HG02938 (cell line): ENCODE measurements around the gene APLP1.
"Not testable (repeated sequence)": the region's sequence is repeated elsewhere in the genome, so short reads cannot be mapped to it uniquely, and the experiment has no call there.

Experiments
- ATAC-seq: cut with Tn5 transposase; IDR thresholded peaks from one replicate; pipeline ENCODE4 v1.9.1; 2021; ENCODE audit warnings: mild to moderate bottlenecking, moderate library complexity; ENCODE audit not compliant: unreplicated experiment

Gene APLP1

DNA sequence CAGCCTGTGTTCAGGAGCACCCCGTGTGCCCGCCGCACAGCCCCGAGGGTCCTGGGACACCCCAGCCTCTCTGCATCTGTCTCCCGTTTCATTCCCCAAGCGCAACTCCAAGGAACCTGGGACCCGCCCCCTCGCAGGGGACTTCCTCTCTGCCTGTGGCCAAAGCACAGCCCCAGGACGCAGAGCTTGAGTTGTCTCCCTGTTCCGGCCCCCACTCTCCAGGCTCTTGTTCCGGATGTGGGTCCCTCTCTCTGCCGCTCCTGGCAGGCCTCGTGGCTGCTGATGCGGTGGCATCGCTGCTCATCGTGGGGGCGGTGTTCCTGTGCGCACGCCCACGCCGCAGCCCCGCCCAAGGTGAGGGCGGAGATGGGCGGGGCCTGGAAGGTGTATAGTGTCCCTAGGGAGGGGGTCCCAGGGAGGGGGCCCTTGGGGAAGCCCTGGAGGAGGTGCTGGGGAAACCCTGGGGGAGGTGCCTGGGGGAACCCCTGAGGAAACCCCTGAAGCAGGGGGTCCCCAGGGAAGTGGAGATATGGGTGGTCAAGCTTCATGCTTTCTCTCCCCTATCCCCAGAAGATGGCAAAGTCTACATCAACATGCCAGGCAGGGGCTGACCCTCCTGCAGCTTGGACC is 35.3 kb downstream of the APLP1 start:
- peak; percentile 38 for ATAC-seq

DNA sequence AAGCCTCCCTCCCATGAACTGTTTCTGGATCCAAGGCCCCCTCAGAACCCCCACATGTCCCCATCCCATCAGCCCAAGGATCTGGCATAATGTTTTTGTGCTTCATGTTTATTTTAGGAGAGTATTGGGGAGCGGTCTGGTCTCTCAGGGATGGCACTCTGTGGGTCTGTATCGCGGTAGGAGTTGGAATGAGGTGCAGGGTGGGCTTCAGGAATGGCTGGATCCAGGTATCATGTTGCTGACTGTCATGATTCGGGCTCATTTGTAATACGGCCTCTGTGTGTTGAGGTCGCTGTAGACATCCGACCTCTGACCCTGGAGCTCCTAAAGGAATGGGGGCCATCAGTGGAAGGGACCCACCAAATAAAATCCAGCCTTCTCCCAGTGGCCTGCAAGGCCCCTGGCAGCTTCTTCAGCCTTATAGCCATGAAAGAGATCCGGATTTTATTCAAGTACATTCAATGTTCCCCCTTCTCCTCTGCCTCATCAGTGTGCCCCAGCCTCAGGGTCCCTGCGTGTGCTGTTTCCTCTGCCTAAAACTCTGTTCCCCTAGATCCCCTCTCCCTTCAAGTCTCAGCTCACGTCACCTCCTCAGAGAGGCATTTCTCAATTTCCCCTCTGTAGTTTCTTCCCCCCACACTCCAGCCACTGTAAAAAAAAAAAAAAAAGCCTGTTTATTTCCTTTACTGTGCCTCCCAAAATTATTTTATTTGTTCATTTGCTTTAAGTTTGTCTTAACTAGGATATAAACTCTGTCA is 36.1 kb downstream of the APLP1 start:
- ATAC-seq: no peak

- ATAC-seq: no peak
Measured at GRCh38 chr19:35905178-35905727, 36.9 kb downstream of the APLP1 start.

- ATAC-seq: no peak
Measured at GRCh38 chr19:35907377-35907745, 39.0 kb downstream of the APLP1 start.

DNA sequence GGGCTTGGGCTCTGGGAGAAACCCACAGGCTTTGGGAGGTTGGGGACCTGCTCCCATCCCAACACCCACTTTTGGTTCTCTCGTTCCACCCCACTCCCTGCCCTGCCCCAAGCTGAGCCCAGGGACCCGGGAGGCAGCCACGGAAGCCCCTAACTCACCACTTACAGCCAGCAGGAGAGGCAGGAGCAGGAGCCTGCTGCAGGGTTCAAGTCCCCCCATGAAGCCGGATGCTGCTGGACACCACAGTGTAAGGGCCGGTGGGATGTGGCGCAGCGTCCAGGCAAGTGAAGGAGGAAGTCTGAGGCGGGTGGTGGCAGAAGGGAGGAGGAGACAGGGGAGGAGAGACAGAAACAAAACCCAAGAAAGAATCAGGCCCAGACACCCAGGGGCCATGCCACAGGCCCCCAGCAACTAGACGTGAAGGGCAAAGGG is 39.7 kb downstream of the APLP1 start, which contains the start of gene TYROBP:
Gene TYROBP (minus strand): TSS at position 286 of the 432 bp plus-strand sequence. CDS start 67 bp downstream, at position 219.
- no peak for ATAC-seq

GRCh38 chr19:35908973-35909683 is 40.8 kb downstream of the APLP1 start:
- ATAC-seq: no peak

GRCh38 chr19:35909684-35910035 is 41.3 kb downstream of the APLP1 start:
- ATAC-seq: no peak

DNA sequence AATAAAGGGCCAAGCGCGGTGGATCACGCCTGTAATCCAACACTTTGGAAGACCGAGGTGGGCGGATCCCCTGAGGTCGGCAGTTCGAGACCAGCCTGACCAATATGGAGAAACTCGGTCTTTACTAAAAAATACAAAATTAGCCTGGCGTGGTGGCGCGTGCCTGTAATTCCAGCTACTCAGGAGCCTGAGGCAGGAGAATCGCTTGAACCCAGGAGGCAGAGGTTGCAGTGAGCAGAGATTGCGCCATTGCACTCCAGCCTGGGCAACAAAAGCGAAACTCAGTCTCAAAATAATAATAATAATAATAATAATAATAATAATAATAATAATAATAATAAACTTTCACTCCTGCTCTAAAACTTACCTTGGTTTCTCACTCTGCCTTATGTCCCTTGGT is 42.0 kb downstream of the APLP1 start:
- not testable (repeated sequence) for ATAC-seq

GRCh38 chr19:35911173-35911572 is 42.8 kb downstream of the APLP1 start:
- no peak for ATAC-seq

DNA sequence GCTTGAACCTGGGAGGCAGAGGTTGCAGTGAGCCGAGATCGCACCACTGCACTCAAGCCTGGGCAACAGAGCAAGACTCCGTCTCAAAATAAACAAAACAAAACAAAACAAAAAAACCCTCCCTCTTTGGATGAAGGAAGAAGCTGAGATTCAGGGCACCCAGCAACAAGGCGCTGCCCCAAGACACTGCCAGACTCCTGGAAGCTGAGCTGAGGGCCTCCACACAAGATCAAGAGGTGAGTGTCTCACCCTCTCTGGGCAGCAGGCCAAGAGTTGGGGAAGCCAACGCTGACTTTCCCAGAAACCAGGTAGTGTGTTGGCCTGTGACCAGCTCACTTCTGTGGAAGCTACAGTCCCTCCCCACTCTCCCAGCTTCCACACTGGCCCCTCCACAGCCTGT is 43.4 kb downstream of the APLP1 start:
- ATAC-seq: no peak

GRCh38 chr19:35913589-35913988 is 45.2 kb downstream of the APLP1 start:
- no peak for ATAC-seq

DNA sequence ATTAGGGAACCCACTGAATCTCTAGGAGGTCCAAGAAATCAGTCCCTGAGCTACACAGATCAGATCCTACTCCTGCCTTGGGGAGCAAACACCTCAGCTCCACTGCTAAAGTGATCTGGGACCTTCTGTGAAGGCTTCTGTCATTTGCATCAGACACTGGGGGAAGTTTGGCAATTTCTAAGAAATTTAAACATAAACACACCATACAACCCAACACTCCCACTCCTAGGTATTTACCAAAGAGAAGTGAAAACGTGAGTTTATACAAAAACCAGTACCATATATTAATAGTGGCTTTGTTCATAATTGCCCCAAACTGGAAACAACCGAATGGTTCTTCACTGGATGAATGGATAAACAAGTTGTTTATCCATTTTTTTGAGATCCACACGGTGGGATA is 47.1 kb downstream of the APLP1 start:
- no peak for ATAC-seq

DNA sequence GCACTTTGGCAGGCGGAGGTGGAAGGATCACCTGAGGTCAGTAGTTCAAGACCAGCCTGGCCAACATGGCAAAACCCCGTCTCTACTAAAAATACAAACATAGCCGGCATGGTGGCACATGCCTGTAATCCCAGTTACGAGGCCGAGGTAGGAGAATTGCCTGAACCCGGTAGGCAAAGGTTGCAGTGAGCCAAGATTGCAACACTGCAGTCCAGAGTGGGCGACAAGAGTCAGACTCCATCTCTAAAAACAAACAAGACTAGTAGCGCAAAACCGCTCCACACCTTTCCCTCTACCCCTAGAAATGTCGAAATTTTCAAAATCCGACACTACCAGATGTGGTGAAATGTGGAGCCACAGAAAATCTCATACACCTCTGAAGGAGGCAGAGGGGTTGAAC is 50.9 kb downstream of the APLP1 start:
- ATAC-seq: no peak

DNA sequence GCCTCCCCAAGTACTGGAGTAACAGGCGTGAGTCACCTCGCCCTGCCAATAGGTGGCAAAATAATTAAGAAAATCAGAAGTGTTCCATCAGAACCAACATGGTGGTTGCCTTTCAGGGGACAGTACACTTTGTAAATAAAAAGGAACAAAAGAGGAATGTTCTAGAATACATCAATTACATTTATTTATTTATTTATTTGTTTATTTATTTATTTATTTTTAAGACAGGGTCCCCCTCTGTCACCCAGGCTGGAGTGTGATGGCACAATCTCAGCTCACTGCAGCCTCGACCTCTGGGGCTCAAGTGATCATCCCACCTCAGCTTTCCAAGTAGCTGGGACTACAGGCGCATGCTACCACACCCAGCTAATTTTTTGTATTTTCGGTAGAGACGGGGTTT is 52.6 kb downstream of the APLP1 start:
- ATAC-seq: no peak

DNA sequence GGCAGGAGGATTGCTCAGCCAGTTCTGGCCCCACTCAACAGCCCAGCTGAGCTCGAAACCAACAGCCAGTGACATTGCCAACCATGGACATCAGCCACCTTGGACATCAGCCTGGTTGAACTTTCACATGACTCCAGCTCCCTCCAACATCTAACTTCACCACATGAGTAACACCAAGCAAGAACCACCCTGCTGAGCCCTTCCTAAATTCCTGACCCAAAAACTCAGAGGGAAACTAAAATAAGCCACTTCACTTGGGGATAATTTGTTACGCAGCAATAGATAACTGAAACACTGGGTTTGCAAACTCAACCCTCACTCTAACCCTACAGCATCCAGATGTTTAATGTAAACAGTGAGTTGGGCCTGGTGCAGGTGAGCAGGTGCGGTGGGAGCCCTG is 57.1 kb downstream of the APLP1 start:
- no peak for ATAC-seq

DNA sequence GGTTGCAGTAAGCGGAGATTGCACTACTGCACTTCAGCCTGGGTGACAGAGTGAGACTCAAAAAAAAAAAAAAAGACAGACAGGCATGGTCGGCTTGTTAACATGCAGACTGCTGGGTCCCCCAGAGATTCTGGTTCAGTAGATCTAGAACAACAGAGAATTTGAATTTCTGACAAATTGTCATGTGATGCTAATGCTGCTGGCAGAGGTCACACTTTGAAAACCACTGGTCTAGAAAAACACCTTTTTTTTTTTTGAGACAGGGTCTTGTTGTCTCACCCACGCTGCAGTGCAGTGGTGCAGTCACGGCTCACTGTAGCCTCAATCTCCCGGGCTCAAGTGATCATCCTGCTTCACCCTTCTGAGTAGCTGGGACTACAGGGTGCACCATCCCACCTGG is 60.1 kb downstream of the APLP1 start:
- no peak for ATAC-seq
